ENCODE measurements around the gene RABGAP1.

Gene RABGAP1

DNA sequence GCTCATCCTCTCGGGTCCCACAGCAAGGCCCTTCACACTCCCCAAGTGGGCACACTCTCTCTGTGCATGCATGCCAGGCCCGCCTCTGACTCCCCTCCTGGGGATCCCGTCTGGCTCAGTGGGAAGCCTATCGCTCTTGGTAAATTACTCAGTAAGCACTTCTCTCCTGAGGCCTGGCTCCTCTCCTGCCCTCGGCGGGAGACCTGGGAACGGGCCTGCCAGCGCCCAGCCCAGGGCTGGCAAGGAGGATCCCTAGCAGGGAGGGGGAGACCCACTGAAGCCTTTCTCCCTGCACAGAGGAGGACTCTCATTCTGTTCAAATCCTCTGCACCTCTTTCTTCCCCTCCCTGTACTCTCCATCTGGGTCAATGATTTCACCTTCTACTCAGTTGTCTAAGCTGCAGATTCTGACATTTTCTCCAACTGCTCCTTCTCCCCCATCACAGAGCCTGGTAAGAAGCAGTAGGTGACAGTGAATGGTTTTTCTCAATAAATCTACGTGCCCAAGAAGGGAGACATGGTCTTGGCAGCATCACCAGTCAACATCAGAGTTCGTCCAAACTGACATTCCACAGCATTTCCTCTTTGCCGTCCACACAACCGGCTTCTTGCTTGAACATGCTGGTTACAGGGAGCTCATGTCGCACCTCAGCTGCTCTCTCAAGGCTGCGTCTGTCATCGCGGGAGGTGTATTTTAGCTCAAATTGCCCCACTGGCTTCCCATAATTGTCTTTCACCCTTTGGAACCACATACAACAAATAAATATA is 174.5 kb downstream of the RABGAP1 start:
- no peak for DNase-seq

DNA sequence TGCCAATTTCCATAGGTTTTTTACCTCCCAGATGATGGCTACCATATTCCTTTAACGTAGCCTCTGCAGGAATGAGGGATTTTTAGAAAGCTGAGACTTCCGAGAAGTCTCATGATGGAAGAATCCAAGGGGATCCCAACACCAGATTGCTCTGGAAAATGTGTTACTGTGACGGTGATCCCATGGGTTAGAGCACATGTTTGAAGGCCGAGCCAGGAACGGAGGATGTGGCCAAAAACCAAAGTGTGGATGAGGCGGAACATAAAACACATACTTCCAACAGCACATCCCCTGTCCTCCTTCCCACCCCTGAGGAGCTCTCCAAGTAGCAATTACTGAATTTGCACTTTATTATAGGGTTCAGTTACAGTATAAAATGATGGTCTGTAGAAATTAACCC is 175.2 kb downstream of the RABGAP1 start:
- DNase-seq = no peak

DNA sequence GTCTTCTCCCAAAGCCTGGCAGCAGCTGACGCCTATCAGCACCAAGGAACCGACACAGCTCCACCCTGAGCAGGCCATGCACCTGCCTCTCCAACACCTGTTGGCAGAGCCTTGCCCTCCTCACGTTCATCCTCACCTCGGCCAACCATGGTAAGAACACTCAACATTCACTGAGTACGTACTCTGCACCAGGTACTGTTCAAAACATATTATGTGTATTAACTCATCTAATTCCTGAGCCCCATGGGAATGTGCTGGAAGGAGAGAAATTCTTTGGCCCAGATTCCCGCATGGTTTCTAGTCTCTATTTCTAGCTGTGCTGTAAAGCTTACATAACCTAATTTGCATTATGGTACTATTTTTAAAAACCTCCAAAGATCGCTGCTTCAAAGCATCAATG is 178.7 kb downstream of the RABGAP1 start:
- no peak for DNase-seq

DNA sequence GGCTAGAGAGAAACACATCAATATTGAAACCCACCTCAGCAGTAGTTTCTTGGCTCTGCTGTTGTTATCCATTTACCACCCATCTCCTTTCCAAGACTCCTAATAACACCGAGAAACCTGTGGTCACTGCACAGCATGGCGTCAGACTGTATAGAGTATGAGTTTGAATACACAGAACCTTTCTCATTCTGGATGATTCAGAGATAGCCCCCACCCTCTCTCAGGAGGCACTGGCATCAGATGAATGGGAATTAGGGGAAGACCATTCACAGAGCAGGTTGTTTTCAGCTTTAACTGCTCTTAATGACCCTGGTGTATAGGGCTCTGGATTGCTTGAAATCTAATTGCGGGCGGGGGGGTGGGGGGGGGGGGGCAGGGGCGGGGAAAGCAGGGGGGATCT is 179.3 kb downstream of the RABGAP1 start:
- no peak for DNase-seq

DNA sequence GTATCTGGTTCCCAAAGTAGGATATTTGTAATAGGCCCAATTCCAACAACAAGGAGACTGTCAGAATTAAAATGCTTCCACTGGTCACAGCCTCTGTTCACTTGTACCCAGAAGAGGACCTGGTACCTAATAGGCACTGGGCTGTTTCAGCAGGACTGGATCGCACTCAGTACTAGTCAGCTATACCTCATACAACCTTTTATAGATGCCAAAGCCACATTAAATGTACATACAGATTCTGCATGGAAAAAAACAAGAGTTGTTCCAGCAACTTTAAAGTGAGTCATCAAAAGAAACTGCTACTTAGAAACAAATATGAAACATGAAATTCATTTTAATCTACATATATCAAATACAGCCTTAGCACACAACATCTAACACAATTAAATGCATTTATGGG is 180.1 kb downstream of the RABGAP1 start:
- DNase-seq = no peak

DNA sequence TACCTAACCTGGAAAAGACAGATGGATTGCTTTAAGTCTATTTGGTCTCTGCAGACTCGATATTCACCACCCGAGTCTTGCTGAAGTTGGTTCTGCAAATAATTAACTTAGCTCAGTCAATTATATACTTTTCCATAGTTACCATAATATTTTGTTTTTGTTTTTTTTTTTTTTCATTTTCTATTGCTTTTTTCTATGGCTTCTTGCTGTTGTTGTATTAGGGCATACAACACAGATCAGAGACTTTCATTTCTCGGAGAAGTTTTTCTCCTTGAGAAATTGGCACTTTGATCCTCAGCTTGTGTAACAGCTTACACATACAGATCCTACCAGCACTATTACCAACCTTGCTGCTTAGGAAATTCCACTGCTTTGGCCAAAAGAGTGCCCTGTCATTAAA is 180.6 kb downstream of the RABGAP1 start:
- DNase-seq = no peak

DNA sequence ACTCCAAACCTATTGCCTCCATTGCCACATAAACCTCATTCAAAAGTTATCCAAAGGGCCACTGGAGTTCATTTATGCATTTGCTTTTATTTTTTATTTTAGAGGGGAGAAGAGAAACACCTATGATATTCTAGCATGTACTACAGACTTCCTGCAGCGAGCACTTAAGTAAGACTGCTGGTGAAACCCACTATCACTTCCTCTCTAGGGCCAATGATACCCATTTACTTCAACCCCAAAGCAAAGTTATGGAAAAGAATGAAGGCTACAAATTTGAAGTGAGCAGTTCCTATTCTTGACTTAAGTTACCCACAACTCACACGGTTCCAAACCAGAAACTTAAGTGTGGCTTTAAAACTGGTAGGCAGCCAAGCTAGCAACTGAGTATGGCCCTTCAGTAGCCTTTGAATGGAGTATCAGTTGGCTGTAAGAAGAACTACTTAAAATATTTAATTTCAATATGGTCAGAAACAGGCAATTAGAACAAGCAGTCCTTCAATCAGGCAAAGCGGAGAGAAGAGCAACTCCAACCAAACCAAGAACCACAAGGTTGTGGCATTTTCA is 186.8 kb downstream of the RABGAP1 start:
- no peak for DNase-seq

DNA sequence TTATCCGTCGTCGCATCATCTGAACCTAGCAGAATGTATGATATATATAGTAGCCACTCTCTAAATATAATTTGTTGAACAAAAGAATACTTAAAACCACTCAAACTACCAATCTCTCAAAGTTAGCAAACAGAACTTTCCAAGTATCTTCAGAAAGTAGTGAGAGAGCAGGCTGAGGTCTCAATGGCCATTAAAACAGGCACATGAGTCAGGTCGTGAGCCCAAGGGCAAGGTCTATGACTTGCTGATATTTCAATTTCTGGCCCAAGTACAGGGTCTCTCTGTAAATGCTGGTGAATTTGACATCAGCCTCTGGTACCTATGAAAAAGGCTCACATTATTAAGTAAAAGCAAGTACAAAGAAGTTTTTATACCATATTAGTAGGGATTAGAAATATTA is 187.8 kb downstream of the RABGAP1 start:
- DNase-seq = no peak

DNA sequence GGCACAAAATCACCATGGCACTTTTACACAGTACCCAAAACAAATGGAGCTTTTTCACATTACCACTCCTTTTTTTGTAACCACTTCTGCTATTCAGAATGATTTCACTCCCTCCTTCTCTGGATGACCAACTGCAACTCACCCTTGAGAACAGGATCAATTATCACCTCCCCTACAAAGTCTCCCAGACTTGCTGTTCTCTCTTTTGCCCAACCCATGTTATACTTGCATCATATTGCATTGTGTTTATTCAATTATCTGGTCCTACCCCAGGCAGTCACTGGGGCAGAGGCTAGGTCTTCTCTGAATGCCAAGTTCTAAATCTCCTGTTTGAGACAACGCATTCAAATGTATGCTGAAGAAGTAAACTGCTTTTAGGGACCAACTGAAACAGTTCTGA is 188.6 kb downstream of the RABGAP1 start:
- no peak for DNase-seq

DNA sequence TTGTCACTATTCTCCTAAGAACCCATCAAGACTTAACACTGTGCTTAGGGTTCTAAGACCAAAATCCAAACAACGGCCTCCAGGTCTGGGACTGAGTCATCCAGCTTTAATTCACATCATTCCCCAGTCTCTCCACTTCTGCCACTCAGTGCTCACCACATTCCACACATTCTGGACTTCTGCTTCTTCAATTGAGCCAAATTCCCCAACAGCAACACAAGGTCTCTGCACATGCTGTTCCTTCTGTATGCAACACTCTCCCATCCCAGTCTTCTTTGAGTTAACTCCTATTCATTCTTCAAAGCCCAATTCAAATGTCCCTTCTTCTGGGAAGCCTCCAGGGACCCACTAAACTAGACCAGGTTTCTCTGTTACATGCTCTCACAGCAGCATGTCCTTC is 190.4 kb downstream of the RABGAP1 start:
- no peak for DNase-seq

DNA sequence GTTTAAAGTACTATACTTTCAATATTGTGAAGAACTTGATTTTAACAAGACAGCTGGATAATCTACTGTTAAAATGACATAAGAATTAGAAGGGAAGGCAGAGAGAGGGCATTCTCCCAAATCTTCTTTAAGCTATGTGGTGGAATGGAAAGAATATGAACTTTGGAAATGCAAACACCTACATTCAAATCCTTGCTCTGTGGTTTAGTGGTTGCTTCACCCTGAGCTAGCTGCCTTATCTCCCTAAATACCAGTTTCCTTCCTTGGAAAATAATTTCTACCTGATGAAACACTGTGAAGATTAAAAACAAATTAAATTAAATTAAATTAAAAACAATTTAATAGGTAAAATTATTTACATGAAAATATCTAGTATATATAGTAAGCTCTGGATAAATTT is 191.2 kb downstream of the RABGAP1 start:
- no peak for DNase-seq

DNA sequence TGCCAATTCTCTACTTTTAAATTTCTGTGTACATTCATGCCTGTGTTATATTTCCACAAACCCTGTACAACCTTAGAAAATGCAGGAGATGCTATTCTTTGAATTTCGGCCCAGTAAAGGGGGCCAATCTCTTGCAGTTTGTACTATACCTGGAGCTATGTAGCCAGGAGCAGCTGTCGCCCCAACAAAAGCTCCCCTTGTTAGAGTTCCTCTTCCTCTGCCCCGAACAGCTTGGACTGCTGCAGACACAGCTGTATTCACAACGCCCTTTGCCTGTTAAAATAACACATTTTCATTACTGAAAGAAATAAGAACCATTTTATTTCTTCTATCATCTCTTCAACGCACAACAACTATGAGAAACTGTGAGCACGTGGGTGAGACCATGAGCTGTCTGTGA is 191.9 kb downstream of the RABGAP1 start:
- no peak for DNase-seq

DNA sequence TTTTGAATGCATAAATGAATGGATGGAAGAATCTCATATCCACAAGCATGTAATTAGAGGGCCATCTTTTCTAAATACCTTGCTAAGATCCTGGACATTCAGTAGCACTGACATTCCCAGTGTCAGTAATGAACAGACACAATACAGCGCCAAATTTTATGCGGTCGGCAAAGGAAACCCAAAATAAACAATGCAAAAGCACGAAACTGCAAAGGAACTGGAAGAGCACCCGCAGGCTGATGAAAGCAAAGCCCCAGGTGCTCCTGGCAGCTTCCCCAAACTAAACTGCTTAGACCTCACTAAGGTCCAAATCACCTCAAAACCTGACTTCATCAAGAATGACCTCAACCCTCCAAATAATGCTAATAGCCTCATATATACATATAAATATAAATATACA is 194.6 kb downstream of the RABGAP1 start:
- no peak for DNase-seq

DNA sequence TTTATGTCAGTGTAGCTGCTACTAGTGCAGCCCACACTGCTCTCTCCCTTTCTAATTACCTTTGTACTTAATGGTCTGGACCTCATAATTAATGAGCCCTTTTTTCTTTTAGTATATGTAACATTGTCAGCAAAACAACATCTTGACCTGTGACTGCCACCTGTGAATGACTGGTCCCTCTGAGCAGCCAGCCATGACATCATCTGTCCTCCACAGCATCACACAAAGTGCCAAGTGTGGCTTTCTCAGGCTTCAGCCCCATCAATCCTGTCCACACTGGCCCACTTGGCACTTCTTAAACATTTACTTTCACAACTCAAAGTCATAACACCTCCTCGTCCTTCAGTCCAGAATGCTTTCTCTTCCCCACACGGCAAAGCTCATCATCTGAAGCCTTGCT is 197.3 kb downstream of the RABGAP1 start:
- no peak for DNase-seq

DNA sequence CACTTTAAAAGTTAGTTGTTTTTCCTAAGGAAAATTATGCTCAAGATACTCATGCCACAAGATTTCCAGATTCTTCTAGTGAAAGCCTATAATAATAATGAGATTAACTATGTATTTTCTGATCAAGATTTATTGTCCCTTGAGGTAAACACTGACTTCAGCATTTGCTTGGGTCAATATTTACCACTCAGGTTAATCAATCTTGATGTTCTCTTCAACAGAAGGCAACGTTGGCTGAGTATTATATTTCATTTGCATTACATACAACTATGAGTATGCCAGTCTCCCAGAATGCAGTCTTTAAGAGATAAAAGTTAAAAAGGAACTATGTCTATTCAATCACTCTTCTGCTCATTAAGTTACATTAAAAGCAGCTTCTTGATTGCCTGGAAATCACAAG is 208.2 kb downstream of the RABGAP1 start:
- DNase-seq = no peak

DNA sequence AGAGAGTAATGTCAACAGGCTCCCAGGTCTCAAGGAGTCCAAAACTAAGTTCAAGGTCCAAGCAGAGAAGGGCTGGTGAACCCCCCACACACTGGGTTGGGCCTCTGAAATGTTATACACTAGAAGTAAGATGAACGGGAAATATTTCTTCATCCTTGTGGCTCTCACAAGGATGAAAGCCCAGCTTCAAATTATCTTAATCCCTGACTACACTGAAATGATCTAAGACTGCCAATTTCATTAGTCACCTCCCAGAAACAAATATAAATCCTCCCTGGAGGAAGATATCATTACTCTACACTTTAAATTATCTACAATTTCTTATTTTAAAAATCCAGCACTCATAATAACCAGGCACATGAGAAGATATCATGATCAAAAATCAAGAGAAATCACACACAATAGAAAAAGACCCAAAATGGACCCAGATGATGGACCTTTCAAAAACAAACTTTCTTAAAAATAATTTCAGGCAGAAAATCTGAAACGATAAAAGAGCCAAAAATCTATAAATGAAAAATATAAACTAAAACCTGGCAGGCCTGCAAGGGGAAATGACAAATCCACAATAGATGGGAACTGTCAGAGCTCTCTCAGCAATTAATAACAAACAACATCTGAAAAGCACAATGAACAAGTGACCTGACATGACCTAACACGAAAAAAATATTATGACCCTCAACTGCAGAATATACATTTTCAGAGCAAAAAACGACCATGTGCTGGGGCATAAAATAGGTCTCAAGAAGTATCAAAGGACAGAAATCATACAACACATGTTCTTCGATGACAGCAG is 210.1 kb downstream of the RABGAP1 start:
- DNase-seq = no peak

Data from NCI-H446 treated with DMSO at 0.1 percent for 48 hours (cell line).